Measurements from ENCODE around the gene UNC5B.

The UNC5B gene

GRCh38 chr10:71255550-71255807 is 43.1 kb downstream of the UNC5B start:
- no peak for DNase-seq (ENCODE audit: low spot score)

DNA sequence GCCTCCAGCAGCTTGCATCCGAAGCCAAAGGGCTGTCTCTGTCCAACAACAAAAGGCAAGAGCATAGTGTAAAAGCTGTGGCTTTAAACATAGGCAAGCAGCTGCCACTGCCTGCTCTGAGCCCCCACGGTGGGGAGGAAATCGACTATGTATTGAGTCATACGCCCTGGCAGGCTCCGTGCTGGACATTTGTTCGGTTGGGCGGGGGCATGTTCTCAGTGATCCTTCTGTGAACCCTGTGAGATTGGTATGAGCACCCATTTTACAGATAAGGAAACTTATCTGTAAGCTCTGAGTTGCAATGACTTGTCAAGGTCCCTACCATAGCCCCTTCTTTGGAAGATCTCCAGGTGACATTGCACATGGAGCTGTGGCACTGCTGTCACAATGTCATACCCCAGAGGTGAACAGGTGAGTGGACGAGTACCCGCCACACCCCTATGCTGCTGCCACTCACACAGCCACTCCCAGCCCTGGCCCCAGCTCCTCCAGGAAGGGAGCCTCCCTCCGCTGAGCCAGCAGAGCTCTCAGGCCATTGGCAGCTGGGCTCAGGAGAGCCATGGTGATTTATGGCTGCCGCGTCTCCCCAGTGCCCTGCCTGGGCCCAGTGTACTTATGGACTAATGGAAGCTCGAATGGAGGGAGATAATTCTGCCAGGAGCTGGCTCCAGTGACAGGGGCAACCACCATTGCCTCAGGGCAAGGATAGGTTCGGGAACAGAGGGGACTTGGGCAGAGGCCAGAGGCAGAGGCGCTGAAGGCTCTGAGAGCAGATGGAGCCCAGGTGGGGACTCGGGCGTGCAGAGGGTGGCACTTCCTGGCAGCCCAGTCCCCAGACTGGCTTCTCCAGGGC is 43.7 kb downstream of the UNC5B start:
- no peak for DNase-seq (ENCODE audit: low spot score)

GRCh38 chr10:71256661-71257318 is 44.4 kb downstream of the UNC5B start:
- no peak for DNase-seq (ENCODE audit: low spot score)

DNA sequence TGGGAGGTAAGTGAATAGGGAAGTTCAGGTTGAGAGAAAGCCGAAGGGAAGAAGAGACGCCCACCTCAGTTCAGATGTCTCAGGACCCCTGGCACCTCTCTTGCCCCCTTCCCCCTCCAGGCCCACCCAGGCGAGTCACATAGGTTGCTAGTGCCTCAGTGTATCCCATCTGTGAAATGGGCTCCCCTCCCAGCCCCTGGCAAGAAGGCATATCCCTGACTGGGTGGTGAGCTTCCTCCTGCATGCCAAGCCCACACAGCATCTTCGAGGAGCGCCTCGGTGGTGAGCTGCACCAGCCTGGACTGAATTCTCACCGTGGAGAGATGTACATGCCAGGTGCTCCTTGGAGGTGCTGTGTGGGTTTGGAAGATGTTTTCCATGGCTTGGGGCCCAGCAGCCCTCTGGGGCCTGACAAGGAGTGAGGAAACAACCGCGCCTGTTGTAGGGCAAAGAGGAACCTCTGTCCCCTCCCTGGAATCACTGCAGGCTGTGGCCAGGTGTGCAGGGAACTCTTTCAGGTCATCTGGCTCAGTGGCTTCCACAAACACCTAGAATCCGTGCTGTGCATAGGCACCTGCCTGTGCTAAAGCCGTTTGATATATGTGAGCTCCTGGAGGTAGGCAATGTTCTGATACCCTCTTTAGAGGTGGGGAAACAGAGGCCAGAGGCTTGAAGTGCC is 45.1 kb downstream of the UNC5B start:
- no peak for DNase-seq (ENCODE audit: low spot score)

DNA sequence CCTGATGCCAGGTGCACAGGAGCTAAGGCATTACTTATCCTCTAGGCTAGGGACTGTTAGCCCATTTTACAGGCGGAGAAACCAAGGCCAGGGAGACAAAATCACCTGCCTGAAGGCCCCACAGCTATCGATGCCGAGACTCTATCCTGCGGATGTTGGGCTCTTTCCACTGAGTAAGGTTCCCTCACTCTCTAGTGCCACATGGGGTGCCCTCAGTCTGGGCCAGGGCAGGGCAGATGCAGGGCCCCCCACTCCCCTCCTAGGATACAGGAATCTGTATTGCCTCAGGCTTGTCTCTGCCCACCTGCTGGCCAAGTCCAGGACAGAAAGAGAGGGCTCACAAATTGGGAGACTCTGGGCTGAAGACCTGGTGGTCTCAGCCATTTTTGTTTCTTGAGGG is 45.7 kb downstream of the UNC5B start:
- no peak for DNase-seq (ENCODE audit: low spot score)

- DNase-seq (ENCODE audit: low spot score), result no peak
These were observed 46.2 kb downstream of the UNC5B start for GRCh38 chr10:71258446-71259145.

GRCh38 chr10:71259282-71259681 is 46.9 kb downstream of the UNC5B start:
- DNase-seq (ENCODE audit: low spot score), result no peak

GRCh38 chr10:71259815-71260501 is 47.6 kb downstream of the UNC5B start:
- DNase-seq (ENCODE audit: low spot score), result no peak

DNA sequence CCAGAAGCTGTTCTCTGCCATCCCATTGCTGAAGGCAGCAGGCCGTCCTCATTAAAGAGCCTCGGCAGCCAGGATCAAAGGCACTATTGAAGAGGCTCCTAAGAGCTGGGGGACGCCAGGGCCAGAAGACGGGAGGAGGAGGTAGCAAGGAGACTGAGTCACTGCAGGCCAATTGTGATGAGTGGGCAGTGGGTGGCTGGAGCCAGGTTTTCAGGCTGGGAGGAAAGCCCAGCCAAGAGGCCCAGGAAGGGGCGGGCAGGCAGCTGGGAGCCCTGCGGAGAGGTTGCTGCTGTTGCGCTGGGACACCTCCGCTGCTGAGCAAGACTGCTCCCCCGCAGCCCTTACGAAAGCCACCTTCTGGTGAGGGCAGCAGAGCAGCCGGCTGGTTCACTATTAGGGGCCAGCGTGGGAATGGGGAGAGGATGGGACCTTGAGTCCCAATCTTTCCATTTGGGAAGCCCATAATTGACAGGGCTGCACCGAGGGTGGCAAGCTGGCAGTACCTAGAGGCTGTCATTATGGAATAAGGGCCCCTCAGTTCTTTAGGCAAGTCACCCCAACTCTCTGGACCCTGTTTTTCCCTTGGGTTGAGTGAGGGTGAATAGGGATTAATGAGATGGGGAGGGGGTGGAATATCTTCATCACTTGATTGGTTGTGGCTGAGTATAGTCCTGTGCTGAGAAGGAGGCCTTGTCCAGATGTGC is 48.4 kb downstream of the UNC5B start:
- no peak for DNase-seq (ENCODE audit: low spot score)

DNA sequence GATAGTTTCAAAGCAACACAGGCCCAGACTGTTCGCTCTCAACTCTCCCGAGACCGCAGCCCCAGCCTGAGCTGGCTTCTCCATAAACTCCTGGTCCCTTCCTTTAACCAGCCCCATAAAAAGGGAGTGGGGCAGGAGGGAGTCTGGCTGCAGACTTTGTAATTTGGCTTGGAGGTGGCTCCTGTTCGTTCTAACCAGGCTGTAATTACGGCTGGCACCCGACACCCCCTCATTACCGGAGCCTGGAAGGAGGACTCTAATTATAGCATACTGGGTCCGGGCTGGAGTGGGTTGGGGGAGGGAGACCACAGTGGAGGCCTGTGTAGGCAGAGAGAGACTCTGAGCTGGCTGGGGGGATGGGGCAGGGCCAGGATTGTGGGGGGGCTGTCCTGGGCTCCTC is 49.7 kb downstream of the UNC5B start:
- DNase-seq (ENCODE audit: low spot score), result no peak

DNA sequence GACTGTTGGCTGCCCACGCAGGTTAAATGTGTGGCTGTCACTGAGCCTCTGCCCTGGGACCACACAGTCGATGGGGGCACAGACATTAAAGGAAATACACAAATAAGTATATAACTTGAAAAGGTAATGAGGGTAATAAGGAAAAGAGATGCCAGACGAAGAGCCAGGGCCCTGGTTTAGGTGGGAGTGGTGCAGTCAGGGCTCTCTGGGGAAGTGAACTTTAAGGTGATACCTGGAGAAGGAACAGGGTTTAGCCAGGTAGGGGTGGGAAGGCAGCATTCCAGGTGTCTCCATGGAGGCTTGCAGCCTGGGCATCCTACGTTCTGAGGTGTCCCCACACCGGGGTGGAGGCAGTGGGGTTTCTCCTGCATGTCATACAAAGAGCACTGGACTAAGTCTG is 50.4 kb downstream of the UNC5B start:
- no peak for DNase-seq (ENCODE audit: low spot score)

DNA sequence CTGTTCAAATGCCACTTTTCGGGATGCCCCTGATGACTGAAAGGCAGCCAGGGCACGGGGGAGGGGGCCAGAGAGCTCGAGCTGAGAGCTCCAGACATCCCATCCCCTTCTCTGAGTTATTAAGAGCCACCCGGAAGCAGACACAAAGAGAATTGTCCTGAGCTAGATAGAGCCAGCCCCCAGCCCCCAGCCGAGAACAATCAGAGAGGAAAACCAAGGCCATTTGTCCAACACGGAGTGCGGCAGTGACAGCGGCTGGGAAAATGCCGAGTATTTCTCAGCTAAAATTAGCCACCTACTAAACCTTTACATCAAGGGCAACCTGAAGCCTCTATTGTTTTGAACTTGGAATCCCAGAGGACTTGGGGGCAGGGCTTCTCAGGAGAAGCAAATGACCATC is 51.0 kb downstream of the UNC5B start:
- DNase-seq (ENCODE audit: low spot score), result no peak

DNA sequence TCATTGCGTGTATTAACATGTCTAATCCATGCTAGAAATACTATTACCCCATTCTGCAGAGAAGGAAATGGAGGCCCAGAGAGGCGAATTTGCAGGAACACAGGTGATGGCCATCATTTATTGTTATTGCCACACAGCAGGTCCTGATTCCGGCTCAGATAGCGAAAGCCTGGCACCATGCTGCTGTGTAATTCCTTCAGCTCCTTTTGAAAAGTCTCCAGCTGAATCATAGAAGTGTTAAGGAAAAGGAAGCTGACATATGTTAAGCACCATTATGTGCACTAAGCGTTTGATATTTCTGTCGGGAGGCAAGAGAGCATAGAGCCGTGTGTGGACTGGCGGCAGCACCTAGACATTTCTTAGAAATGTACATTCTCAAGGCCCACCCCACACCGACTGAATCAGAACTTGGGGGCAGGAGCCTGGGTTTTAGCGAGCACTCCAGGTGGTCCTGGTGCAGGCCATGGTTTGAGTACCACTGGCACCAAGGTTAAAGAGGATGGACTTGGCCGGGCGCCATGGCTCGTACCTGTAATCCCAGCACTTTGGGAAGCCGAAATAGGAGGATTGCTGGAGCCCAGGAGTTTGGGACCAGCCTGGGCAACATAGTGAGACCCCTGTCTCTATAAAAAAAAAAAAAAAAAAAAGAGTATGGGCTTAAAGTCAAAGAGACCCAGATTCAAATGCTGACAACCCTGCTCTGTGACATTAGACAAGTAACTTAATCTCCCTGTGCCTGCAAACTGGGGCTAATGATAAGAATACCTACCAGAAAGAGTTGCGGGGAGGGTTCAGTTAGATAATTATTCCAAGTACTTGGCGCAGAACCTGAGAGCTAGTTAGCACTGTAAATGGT is 52.2 kb downstream of the UNC5B start:
- DNase-seq (ENCODE audit: low spot score), result no peak

DNA sequence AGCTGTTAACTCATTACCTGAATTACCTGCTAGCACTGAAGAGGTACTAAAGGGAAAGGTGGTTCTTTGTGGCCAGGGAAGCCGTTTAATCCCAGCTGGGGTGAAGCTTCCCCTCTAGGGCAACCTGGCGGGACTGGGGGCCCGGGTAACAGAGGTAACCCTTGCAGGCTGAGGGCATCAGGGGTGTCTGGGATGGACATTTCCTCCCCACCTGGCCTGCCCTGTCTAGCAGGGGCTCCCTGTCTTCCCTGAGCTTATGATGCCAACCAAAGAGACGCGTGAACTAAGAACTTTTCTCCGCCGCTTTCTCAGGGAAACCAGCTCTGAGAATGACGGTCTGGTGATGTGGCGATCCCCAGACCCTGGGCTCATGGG is 52.8 kb downstream of the UNC5B start:
- DNase-seq (ENCODE audit: low spot score), result no peak

- DNase-seq (ENCODE audit: low spot score), result no peak
These were observed 53.3 kb downstream of the UNC5B start for GRCh38 chr10:71265618-71266146.

DNA sequence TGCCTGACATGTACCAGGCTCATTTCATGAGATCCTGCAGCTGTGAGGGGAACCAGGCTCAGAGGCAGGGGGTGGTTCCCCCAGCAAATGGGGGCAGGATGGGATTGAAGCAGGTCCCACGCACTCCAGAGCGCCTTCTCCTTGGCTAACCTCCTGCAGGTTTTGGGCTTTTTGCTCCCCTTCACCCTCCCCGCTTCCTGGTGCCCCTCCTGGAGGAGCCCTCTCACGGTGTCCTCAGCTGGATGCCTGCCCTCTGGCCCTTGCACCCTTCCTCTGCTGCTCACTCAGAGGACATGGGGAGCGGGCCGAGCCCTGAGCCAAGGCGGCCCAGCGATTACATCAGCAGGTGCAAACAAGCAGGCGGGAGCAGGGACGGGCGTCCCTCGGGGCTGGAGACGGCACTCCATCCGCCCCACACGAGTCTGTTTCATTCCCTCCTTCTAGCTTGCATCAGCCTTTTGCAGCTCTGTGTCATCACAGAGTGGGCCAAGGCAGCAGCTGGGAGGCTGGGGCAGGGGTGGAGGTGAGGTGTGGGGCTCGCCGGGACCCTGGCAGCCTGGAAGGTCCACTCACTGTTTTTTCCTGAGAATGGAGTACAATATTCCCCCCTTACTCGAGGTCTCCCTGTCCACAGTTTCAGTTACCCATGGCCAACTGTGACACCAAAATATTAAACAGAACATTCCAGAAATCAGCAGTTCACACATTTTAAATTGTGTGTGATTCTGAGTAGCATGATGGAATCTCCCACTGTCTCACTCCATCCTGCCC is 54.0 kb downstream of the UNC5B start:
- DNase-seq (ENCODE audit: low spot score), result no peak

DNA sequence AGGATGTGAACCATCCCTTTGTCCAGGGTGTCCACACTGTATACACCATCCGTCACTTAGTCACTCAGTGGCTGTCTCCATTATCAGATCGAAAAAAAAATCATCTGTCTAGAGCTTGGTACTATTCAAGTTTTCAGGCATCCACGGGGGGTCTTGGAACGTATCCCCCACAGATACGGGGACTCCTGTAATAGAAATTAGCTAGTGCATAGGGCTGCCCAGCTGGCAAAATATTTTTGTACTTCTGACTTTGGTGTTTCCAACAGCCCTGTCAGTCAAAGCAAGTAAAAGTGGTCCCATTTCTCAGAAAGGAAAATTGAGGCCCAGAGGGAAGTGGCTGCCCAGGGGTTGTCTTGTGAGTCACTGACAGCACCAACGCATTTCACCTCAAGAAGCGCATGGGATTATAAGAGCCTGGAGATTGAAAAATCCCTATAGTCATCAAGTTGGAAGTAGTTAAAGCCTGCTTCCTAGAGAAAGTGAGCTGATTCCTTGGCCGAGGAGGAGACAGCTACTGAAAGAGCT is 54.6 kb downstream of the UNC5B start:
- no peak for DNase-seq (ENCODE audit: low spot score)

DNA sequence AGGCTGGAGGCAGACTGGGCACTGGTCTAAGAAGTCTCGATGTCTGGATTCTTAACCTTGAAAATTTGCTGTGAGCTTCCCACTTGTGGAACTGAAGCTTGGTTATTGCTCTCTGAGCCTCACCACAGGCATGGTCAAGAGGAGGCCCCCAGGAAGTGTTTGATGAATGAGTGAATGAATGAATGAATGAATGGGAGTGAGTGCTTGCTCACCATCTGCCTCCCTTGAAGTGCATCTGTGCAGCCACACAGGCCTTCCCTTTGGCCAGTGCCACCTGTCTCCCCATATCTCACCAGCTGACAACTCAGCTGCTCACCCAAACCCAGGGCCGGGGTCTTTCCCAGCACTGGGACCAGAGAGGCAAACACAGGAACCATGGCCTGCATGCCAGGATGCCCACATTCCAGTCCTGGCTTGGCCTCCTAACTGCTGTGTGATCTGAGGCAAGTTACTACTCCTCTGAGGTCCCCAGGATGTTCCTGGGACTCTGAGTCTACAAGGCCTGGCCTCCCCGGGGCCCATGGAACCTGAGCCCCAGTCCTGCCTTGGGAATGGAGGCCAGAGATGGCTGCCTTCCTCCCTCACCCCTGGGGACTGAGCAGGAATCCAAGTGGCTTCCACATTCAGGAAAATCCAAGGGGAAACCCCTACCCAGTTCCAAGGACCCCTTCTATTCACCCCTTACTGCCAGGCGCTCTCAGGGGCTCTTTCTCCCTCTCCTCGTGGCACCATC is 55.3 kb downstream of the UNC5B start:
- DNase-seq (ENCODE audit: low spot score), result no peak

GRCh38 chr10:71268247-71268691 is 55.9 kb downstream of the UNC5B start:
- no peak for DNase-seq (ENCODE audit: low spot score)

All from CD4-positive, alpha-beta T cell treated with Interleukin-2 at 100 ng/mL for 4 hours (primary cell).